Measurements from ENCODE around the gene DIP2C. TPM values are rescaled to one million over a fixed set of nuclear protein-coding genes. Genes with fewer than 3 reads are reported as not detected.

Gene DIP2C
- total RNA-seq, 4 donors from 2014 or later: 8.4 to 22.7 (median 16.8) TPM

DNA sequence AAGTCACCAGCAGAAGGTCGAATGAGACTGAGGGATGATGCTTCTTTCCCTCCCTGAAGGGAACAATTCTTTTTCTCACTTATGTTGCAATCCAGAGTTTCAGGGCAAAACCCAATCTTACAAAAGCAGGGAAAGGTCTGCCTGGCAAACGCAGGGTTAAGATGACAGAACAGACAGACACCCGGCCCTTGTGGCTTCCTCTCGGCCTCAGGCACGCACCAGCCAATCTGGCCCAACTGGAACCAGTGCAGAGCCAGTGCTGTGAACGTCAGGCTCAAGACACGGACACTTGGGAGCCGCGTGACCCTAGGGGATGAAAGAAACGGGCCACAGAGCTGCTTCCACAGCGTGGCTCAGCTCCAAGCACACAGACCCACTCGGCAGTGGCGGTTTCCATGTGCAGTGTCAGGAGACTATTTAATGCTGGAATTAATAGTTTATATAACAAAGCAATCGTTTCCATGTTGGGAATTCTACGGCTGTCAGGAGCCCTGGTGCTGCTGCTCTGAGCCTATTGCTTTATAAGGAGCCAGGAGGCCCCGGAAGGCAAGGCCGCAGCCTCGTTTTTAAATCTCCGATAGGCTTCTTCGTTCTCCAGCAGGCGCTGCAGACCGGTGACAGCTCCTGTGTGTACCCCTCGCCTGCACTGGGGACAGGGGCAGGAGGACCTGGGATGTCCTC lies 198.4 kb downstream of the DIP2C start:
- Histone ChIP-seq H3K27me3 (no peaks in the 10 kb centered on the region), H3K9me3 (no peaks in the 10 kb centered on the region), H3K36me3 (no peaks in the 10 kb centered on the region), H3K4me1 (peaks cover 0 to 12% (median 0%) of the 10 kb centered on the region in 4 donors), H3K27ac (peak overlapping the region in 2 of 4 donors; percentile 59 to 81), H3K4me3 (no peak overlapping the region)
- DNase-seq: peak in 1 of 3 donors; percentile 46
- no peak for TF ChIP-seq POLR2A (IDR thresholded peaks at IDR 0.05)
- TF ChIP-seq, protein P1, sequence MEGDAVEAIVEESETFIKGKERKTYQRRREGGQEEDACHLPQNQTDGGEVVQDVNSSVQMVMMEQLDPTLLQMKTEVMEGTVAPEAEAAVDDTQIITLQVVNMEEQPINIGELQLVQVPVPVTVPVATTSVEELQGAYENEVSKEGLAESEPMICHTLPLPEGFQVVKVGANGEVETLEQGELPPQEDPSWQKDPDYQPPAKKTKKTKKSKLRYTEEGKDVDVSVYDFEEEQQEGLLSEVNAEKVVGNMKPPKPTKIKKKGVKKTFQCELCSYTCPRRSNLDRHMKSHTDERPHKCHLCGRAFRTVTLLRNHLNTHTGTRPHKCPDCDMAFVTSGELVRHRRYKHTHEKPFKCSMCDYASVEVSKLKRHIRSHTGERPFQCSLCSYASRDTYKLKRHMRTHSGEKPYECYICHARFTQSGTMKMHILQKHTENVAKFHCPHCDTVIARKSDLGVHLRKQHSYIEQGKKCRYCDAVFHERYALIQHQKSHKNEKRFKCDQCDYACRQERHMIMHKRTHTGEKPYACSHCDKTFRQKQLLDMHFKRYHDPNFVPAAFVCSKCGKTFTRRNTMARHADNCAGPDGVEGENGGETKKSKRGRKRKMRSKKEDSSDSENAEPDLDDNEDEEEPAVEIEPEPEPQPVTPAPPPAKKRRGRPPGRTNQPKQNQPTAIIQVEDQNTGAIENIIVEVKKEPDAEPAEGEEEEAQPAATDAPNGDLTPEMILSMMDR (IDR thresholded peaks at IDR 0.05): no peak

DNA sequence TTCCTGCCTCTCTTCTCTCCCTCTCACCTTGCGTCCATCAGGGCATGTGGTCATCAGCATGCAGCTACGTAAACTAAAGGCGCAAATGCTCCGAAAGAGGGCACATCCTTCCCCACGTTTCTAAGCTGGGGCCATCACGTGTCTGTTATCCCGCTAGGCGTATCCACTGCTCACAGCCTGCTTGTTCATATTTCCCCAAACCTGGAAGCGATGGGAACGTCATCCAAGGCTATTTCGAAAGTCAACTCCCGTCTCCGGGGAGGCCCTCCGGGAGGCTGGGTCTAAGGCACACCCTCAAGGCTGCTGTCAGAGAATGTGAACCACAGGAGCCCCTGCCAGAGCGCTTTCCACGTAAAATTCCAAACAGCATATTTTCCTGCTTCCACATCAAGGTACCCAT lies 199.2 kb downstream of the DIP2C start:
- H3K4me1 ChIP-seq: peaks cover 0 to 12% (median 0%) of the 10 kb centered on the region in 4 donors
- H3K9me3 ChIP-seq: no peaks in the 10 kb centered on the region
- no peaks in the 10 kb centered on the region for H3K36me3 ChIP-seq
- peak in 1 of 3 donors; percentile 47 for DNase-seq
- TF ChIP-seq POLR2A (IDR thresholded peaks at IDR 0.05): no peak
- TF ChIP-seq, protein P1 (IDR thresholded peaks at IDR 0.05): no peak
- no peaks in the 10 kb centered on the region for H3K27me3 ChIP-seq
- no peak overlapping the region for H3K4me3 ChIP-seq
- peak overlapping the region in 1 of 4 donors; percentile 81 for H3K27ac ChIP-seq

DNA sequence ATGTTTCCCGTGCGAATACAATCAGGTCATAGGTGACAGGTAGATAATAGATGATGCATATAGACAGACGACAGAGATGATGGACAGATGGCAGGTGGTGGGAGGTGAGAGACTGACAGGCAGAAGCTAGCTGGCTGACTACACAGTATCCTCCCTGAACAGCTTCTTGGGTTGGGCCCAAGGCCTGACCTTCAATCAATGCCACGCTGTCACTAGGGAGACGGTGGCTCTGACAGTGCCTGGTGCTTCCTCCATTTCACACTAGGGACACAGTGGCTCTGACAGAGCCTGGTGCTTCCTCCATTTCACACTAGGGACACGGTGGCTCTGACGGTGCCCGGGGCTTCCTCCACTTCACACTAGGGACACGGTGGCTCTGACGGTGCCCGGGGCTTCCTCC lies 200.1 kb downstream of the DIP2C start:
- Histone ChIP-seq H3K4me1 (peaks cover 0 to 12% (median 0%) of the 10 kb centered on the region in 4 donors), H3K36me3 (no peaks in the 10 kb centered on the region), H3K9me3 (no peaks in the 10 kb centered on the region), H3K4me3 (no peak overlapping the region), H3K27me3 (no peaks in the 10 kb centered on the region), H3K27ac (peak overlapping the region in 1 of 4 donors; percentile 58)
- TF ChIP-seq POLR2A (IDR thresholded peaks at IDR 0.05): no peak
- TF ChIP-seq, protein P1 (IDR thresholded peaks at IDR 0.05): no peak
- DNase-seq: peak in 1 of 3 donors; percentile 29

DNA sequence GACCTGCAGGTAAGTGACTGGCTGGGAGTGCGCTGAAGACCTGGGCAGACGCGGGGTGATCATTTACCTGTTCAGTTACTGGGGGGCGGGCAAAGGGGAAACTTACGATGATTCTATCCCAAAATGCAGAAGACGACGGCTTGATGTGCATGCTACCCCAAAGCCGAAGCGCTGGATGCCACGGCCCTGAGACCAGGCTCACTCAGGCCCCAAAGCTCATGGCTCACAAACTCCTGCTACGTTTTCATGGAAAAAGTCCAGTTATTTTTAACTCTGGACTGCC lies 200.6 kb downstream of the DIP2C start:
- Histone ChIP-seq H3K27me3 (no peaks in the 10 kb centered on the region), H3K4me1 (peaks cover 0 to 12% (median 0%) of the 10 kb centered on the region in 4 donors), H3K4me3 (no peak overlapping the region), H3K36me3 (no peaks in the 10 kb centered on the region), H3K9me3 (no peaks in the 10 kb centered on the region), H3K27ac (peak overlapping the region in 1 of 4 donors; percentile 58)
- TF ChIP-seq, protein P1 (IDR thresholded peaks at IDR 0.05): no peak
- TF ChIP-seq POLR2A (IDR thresholded peaks at IDR 0.05): no peak
- DNase-seq: no peak

DNA sequence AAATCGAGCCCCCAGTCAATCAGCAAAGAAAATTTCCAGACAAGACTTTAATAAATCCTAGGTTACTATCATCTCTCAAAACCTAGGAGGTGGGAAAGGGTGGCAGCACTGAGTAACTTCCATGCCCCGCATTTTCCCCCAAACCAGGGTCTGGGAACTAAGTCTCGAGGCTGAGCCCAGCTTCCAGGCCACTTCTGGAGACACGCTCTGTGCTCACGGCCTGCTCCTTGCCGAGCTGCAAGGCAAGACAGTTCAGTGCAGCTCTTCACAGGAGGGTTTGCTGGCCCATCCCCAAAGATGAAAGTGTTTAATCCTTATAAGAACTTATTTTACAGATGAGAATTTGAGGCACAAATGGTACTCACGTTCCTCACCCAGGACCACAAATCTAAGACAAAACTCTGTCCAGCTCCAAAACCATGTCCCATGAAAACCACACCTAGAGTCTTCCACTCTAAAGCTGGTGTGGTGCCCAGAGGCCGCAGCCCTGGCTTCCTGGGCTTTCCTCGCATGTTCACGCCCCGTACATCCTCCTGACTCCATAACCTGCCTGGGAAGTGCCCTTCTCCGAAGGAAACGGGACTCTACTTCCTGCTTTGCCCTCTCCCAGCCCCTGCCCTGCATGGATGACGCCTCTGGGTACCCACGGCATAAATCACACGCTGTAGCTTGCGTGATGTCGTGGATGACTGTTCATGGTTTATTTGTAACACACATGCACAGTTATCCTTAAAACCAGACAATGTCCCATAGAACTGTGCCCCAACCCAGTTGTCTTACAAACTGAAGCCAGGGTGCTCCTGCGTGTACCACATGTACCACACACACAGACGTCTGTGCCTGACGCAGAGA lies 201.2 kb downstream of the DIP2C start:
- Histone ChIP-seq H3K27me3 (no peaks in the 10 kb centered on the region), H3K36me3 (no peaks in the 10 kb centered on the region), H3K4me3 (no peak overlapping the region), H3K4me1 (peaks cover 0 to 12% (median 0%) of the 10 kb centered on the region in 4 donors), H3K27ac (peak overlapping the region in 1 of 4 donors; percentile 58), H3K9me3 (no peaks in the 10 kb centered on the region)
- no peak for TF ChIP-seq POLR2A (IDR thresholded peaks at IDR 0.05)
- TF ChIP-seq, protein P1 (IDR thresholded peaks at IDR 0.05): no peak
- peak in 1 of 3 donors; percentile 37 for DNase-seq
